HCT116 (cell line): ENCODE measurements around the gene HLA-B.

ENCODE experiments used
- ATF3 ChIP-seq: IDR thresholded peaks from 2 replicates; pipeline ENCODE4 v1.6.1; 2012
- CTCF ChIP-seq, 3 experiments: fragments of 200-600 bp in 1 of 3; sonication (generic) in 1 of 3; IDR thresholded peaks in 2 of 3; conservative IDR thresholded peaks in 1 of 3; 2 replicates each; pipeline ENCODE4 v1.5.1; 2012 to 2017; ENCODE audit warnings: low read depth in 2 of 3, low read length in 2 of 3, antibody characterized with exemption in 1 of 3, borderline replicate concordance in 1 of 3, control low read depth in 1 of 3, mild to moderate bottlenecking in 1 of 3, mixed read lengths in 1 of 3, mixed run types in 1 of 3, moderate library complexity in 1 of 3; ENCODE audit not compliant: insufficient read depth in 1 of 3
- ELF1 ChIP-seq: IDR thresholded peaks from 2 replicates; pipeline ENCODE4 v1.6.1; 2012; ENCODE audit warnings: low read depth, borderline replicate concordance
- EZH2 ChIP-seq: fragments of 200-600 bp; sonication (generic); IDR thresholded peaks from 2 replicates; pipeline ENCODE4 v1.6.1; 2017; ENCODE audit warnings: antibody characterized with exemption, mixed run types
- MAX ChIP-seq: IDR thresholded peaks from 2 replicates; pipeline ENCODE4 v1.6.1; 2012
- POLR2A ChIP-seq: IDR thresholded peaks from 2 replicates; pipeline ENCODE4 v1.7.0; 2011; ENCODE audit warnings: borderline replicate concordance; ENCODE audit not compliant: insufficient read depth, insufficient read length; ENCODE audit errors: extremely low read depth
- POLR2AphosphoS5 ChIP-seq: IDR thresholded peaks from 2 replicates; pipeline ENCODE4 v1.6.1; 2011; ENCODE audit warnings: mild to moderate bottlenecking, low read depth, low read length, moderate library complexity
- RAD21 ChIP-seq: IDR thresholded peaks from 2 replicates; pipeline ENCODE4 v1.6.1; 2012; ENCODE audit warnings: low read depth, mild to moderate bottlenecking
- REST ChIP-seq: IDR thresholded peaks from 2 replicates; pipeline ENCODE4 v1.6.1; 2012; ENCODE audit warnings: low read depth

- TF ChIP-seq MAX = no peak
- no peak for TF ChIP-seq RAD21
- TF ChIP-seq EZH2 = no peak
- TF ChIP-seq POLR2A = no peak
- TF ChIP-seq CTCF (IDR thresholded peaks at IDR 0.05 in 2 of 3, conservative IDR thresholded peaks at IDR 0.05 in 1 of 3; ENCODE audit: borderline replicate concordance in 1 of 3, insufficient read depth in 1 of 3, low read depth in 2 of 3, low read length in 2 of 3) = no peak
- no peak for TF ChIP-seq ELF1
- TF ChIP-seq POLR2AphosphoS5 = no peak
- TF ChIP-seq ATF3 = no peak
- TF ChIP-seq REST = no peak
These were observed 29.1 kb upstream of the HLA-B start for GRCh38 chr6:31386099-31386498.
